Neuronal stem cell (in vitro differentiated cells): ENCODE measurements around the gene LRIG1.

ENCODE experiments used
- DNase-seq: peaks from one replicate; pipeline ENCODE4 v3.0.0-alpha.2; 2013; ENCODE audit warnings: low spot score
- H2AFZ ChIP-seq: one replicate; pipeline ENCODE4 v1.6.1; 2013; ENCODE audit warnings: mild to moderate bottlenecking, low read length, inconsistent platforms
- H2AK5ac ChIP-seq: 2 replicates; pipeline ENCODE4 v1.6.1; 2013; ENCODE audit warnings: low read depth, mild to moderate bottlenecking, inconsistent platforms, low read length, moderate library complexity, mixed read lengths
- H2BK120ac ChIP-seq: 2 replicates; pipeline ENCODE4 v1.6.1; 2013; ENCODE audit warnings: low read depth, mild to moderate bottlenecking, inconsistent platforms, low read length, moderate library complexity, mixed read lengths
- H2BK12ac ChIP-seq: one replicate; pipeline ENCODE4 v1.6.1; 2013; ENCODE audit warnings: low read length, inconsistent platforms
- H2BK15ac ChIP-seq: 2 replicates; pipeline ENCODE4 v1.6.1; 2013; ENCODE audit warnings: mild to moderate bottlenecking, low read length, inconsistent platforms, mixed read lengths
- H2BK5ac ChIP-seq: one replicate; pipeline ENCODE4 v1.6.1; 2013; ENCODE audit warnings: inconsistent platforms, mild to moderate bottlenecking, low read length, moderate library complexity
- H3K14ac ChIP-seq: one replicate; pipeline ENCODE4 v1.6.1; 2013; ENCODE audit warnings: low read length, inconsistent platforms
- H3K18ac ChIP-seq: 2 replicates; pipeline ENCODE4 v1.6.1; 2013; ENCODE audit warnings: low read length, inconsistent platforms
- H3K23ac ChIP-seq: 2 replicates; pipeline ENCODE4 v1.6.1; 2013; ENCODE audit warnings: low read depth, mild to moderate bottlenecking, mixed read lengths, low read length, inconsistent platforms; ENCODE audit not compliant: poor library complexity
- H3K27ac ChIP-seq: replicated peaks from 3 replicates; pipeline ENCODE4 v1.5.1; 2013; ENCODE audit warnings: low read length, inconsistent platforms
- H3K27me3 ChIP-seq, 3 experiments: 2 replicates each; pipeline ENCODE4 v1.6.1; 2013; ENCODE audit warnings: low read length in 3 of 3, mild to moderate bottlenecking in 2 of 3, inconsistent platforms in 1 of 3, low read depth in 1 of 3, mixed read lengths in 1 of 3, moderate library complexity in 1 of 3; ENCODE audit not compliant: control insufficient read depth in 3 of 3, insufficient read depth in 3 of 3
- H3K36me3 ChIP-seq, 2 donors: replicated peaks in 1 of 2; 2 replicates each; pipeline ENCODE4 v1.6.1; 2013; ENCODE audit warnings: low read length in 2 of 2; ENCODE audit not compliant: control insufficient read depth in 2 of 2, insufficient read depth in 2 of 2
- H3K4ac ChIP-seq: 2 replicates; pipeline ENCODE4 v1.6.1; 2013; ENCODE audit warnings: inconsistent platforms, mild to moderate bottlenecking, low read length, moderate library complexity
- H3K4me1 ChIP-seq, 2 donors: 1 replicate in 1 of 2; 2 replicates in 1 of 2; pipeline ENCODE4 v1.6.1; 2013; ENCODE audit warnings: low read length in 2 of 2, low read depth in 1 of 2; ENCODE audit not compliant: control insufficient read depth in 2 of 2, insufficient read depth in 1 of 2
- H3K4me2 ChIP-seq: one replicate; pipeline ENCODE4 v1.6.1; 2013; ENCODE audit warnings: mild to moderate bottlenecking, low read length, inconsistent platforms; ENCODE audit not compliant: insufficient read depth, poor library complexity, severe bottlenecking
- H3K4me3 ChIP-seq, 2 donors: 2 replicates each; pipeline ENCODE4 v1.5.1; 2013; ENCODE audit warnings: low read length in 2 of 2, mild to moderate bottlenecking in 2 of 2, inconsistent platforms in 1 of 2, moderate library complexity in 1 of 2
- H3K79me1 ChIP-seq: one replicate; pipeline ENCODE4 v1.6.1; 2013; ENCODE audit warnings: low read depth, mild to moderate bottlenecking, inconsistent platforms, low read length, moderate library complexity
- H3K9ac ChIP-seq: one replicate; pipeline ENCODE4 v1.6.1; 2013; ENCODE audit warnings: mild to moderate bottlenecking, low read depth, low read length, inconsistent platforms; ENCODE audit not compliant: poor library complexity
- H3K9me3 ChIP-seq, 2 donors: replicated peaks in 1 of 2; 2 replicates each; pipeline versions ENCODE3 to v1.6.1; 2013; ENCODE audit warnings: low read length in 2 of 2, mild to moderate bottlenecking in 2 of 2, inconsistent platforms in 1 of 2, low read depth in 1 of 2, mixed read lengths in 1 of 2, moderate library complexity in 1 of 2; ENCODE audit not compliant: control insufficient read depth in 2 of 2, insufficient read depth in 1 of 2
- H4K8ac ChIP-seq: one replicate; pipeline ENCODE4 v1.6.1; 2013; ENCODE audit warnings: low read depth, mild to moderate bottlenecking, inconsistent platforms, low read length, moderate library complexity
- H4K91ac ChIP-seq: one replicate; pipeline ENCODE4 v1.6.1; 2013; ENCODE audit warnings: low read length, low read depth, mild to moderate bottlenecking, inconsistent platforms; ENCODE audit not compliant: poor library complexity
- WGBS, 2 donors: extraction: QIAGEN DNeasy Blood & Tissue Kit; methylation state at CpG; one replicate each; pipeline ENCODE4 v1.1.7; 2013; ENCODE audit warnings: missing lambda C conversion rate in 2 of 2, mixed read lengths in 1 of 2; ENCODE audit not compliant: insufficient read length in 2 of 2, insufficient replicate concordance in 1 of 2; ENCODE audit errors: extremely low coverage in 2 of 2; 5-methylcytosine and 5-hydroxymethylcytosine counted together

The LRIG1 gene

GRCh38 chr3:66454464-66454859, 46.4 kb downstream of the LRIG1 start:
- Histone ChIP-seq H3K4me1 (peaks cover 5 to 25% of the 10 kb centered on the region in 2 donors), H4K91ac (no peak overlapping the region), H2BK120ac (no peak overlapping the region), H3K18ac (no peak overlapping the region), H3K14ac (no peak overlapping the region), H2BK15ac (no peak overlapping the region), H3K9me3 (no peaks in the 10 kb centered on the region), H3K4ac (no peak overlapping the region), H3K27me3 (no peaks in the 10 kb centered on the region), H3K4me3 (no peak overlapping the region), H4K8ac (no peak overlapping the region), H3K23ac (no peak overlapping the region), H3K27ac (no peak overlapping the region), H3K4me2 (no peak overlapping the region), H2AFZ (no peak overlapping the region), H3K36me3 (peaks cover 53 to 100% of the 10 kb centered on the region in 2 donors), H2BK5ac (no peak overlapping the region), H3K9ac (no peak overlapping the region), H2AK5ac (no peak overlapping the region), H3K79me1 (peaks cover 10% of the 10 kb centered on the region), H2BK12ac (no peak overlapping the region)
- DNase-seq = no peak
- WGBS, 2 donors = no CpG with 5 or more reads among the region's 8 CpGs

GRCh38 chr3:66453651-66454463, 47.0 kb downstream of the LRIG1 start:
- peaks cover 54 to 100% of the 10 kb centered on the region in 2 donors for H3K36me3 ChIP-seq

GRCh38 chr3:66452303-66453011, 48.4 kb downstream of the LRIG1 start:
- Histone ChIP-seq H3K14ac (no peak overlapping the region), H3K4me2 (no peak overlapping the region), H3K27me3 (no peaks in the 10 kb centered on the region), H3K4me3 (no peak overlapping the region), H4K8ac (no peak overlapping the region), H4K91ac (no peak overlapping the region), H3K9ac (no peak overlapping the region), H2BK15ac (no peak overlapping the region), H3K4me1 (peaks cover 5 to 27% of the 10 kb centered on the region in 2 donors), H3K36me3 (peaks cover 52 to 100% of the 10 kb centered on the region in 2 donors), H3K79me1 (peaks cover 10% of the 10 kb centered on the region), H3K4ac (no peak overlapping the region), H2BK120ac (no peak overlapping the region), H3K27ac (no peak overlapping the region), H3K18ac (no peak overlapping the region), H2BK12ac (no peak overlapping the region), H3K9me3 (no peaks in the 10 kb centered on the region), H2AK5ac (no peak overlapping the region), H2BK5ac (no peak overlapping the region), H2AFZ (no peak overlapping the region), H3K23ac (no peak overlapping the region)
- no peak for DNase-seq
- WGBS, 2 donors = no CpG with 5 or more reads among the region's 7 CpGs

More at GRCh38 chr3:66453651-66454463, 47.0 kb downstream of the LRIG1 start:
- Histone ChIP-seq H3K18ac (no peak overlapping the region), H3K79me1 (peaks cover 11% of the 10 kb centered on the region), H2BK5ac (no peak overlapping the region), H3K27ac (no peak overlapping the region), H2BK15ac (no peak overlapping the region), H2BK120ac (no peak overlapping the region), H3K4me1 (peaks cover 5 to 28% of the 10 kb centered on the region in 2 donors), H4K8ac (no peak overlapping the region), H3K4ac (no peak overlapping the region), H3K27me3 (no peaks in the 10 kb centered on the region), H2BK12ac (no peak overlapping the region), H3K4me3 (no peak overlapping the region), H4K91ac (no peak overlapping the region), H3K23ac (no peak overlapping the region), H2AFZ (no peak overlapping the region), H2AK5ac (no peak overlapping the region), H3K9ac (no peak overlapping the region), H3K4me2 (no peak overlapping the region), H3K9me3 (no peaks in the 10 kb centered on the region), H3K14ac (no peak overlapping the region)
- no peak for DNase-seq
- no CpG with 5 or more reads among the region's 6 CpGs for WGBS, 2 donors

- Histone ChIP-seq H3K9me3 (no peaks in the 10 kb centered on the region), H4K8ac (no peak overlapping the region), H3K23ac (no peak overlapping the region), H3K14ac (no peak overlapping the region), H2BK15ac (no peak overlapping the region), H3K4me1 (peaks cover 5 to 25% of the 10 kb centered on the region in 2 donors), H2BK120ac (no peak overlapping the region), H3K27ac (no peak overlapping the region), H3K27me3 (no peaks in the 10 kb centered on the region), H2AK5ac (no peak overlapping the region), H3K79me1 (peaks cover 7% of the 10 kb centered on the region), H3K18ac (no peak overlapping the region), H2BK5ac (no peak overlapping the region), H3K4me3 (no peak overlapping the region), H3K4ac (no peak overlapping the region), H3K4me2 (no peak overlapping the region), H3K36me3 (peaks cover 48 to 100% of the 10 kb centered on the region in 2 donors), H3K9ac (no peak overlapping the region), H4K91ac (no peak overlapping the region), H2AFZ (no peak overlapping the region), H2BK12ac (no peak overlapping the region)
- WGBS, 2 donors = no CpG with 5 or more reads among the region's 6 CpGs
- no peak for DNase-seq
Measured at GRCh38 chr3:66451766-66452165, 49.1 kb downstream of the LRIG1 start.
